Measurements from ENCODE around the gene MPZL3.

The MPZL3 gene

GRCh38 chr11:118221419-118221818, 30.7 kb downstream of the MPZL3 start:
- Histone ChIP-seq H2BK5ac (ENCODE audit: low read depth, low read length, poor library complexity, severe bottlenecking) (no peak overlapping the region), H3K4me3 (ENCODE audit: insufficient read depth in 1 of 2, low read depth in 1 of 2, low read length in 2 of 2) (no peak overlapping the region), H2BK120ac (ENCODE audit: low read depth, low read length) (no peak overlapping the region), H2AK5ac (ENCODE audit: low read length, severe bottlenecking) (no peak overlapping the region), H3K27me3 (ENCODE audit: control insufficient read depth in 1 of 2, insufficient read depth in 1 of 2, low read length in 2 of 2) (peaks cover 45 to 60% of the 10 kb centered on the region in 2 experiments), H3K4me1 (ENCODE audit: control insufficient read depth, insufficient read depth, low read depth, low read length) (no peaks in the 10 kb centered on the region), H2AFZ (ENCODE audit: low read depth, low read length) (no peak overlapping the region), H2BK12ac (ENCODE audit: low read length in 2 of 2) (no peak overlapping the region), H3K14ac (ENCODE audit: low read length in 2 of 2) (no peak overlapping the region), H3K9ac (ENCODE audit: low read length) (no peak overlapping the region), H2BK15ac (ENCODE audit: low read depth, poor library complexity, severe bottlenecking) (no peak overlapping the region), H3K23ac (ENCODE audit: low read length in 2 of 2) (no peak overlapping the region), H3K4ac (ENCODE audit: low read depth in 1 of 2, low read length in 2 of 2) (no peak overlapping the region), H3K18ac (ENCODE audit: low read depth in 1 of 2, low read length in 2 of 2) (no peak overlapping the region), H3K36me3 (ENCODE audit: control insufficient read depth in 1 of 2, insufficient read depth in 2 of 2, low read depth in 1 of 2, low read length in 2 of 2) (no peaks in the 10 kb centered on the region), H4K91ac (ENCODE audit: low read length) (no peak overlapping the region), H3K79me1 (replicated peaks; ENCODE audit: low read length, poor library complexity, severe bottlenecking) (no peaks in the 10 kb centered on the region), H3K9me3 (ENCODE audit: control insufficient read depth, low read length) (no peaks in the 10 kb centered on the region), H3K27ac (ENCODE audit: low read length, poor library complexity, severe bottlenecking) (no peak overlapping the region), H3K4me2 (ENCODE audit: low read length, poor library complexity, severe bottlenecking) (no peak overlapping the region), H4K8ac (ENCODE audit: low read length) (no peak overlapping the region)
- WGBS, result 93% methylated on average over 5 of the region's 5 CpGs
- DNase-seq, result no peak

GRCh38 chr11:118219732-118220131, 32.4 kb downstream of the MPZL3 start:
- peaks cover 41 to 72% of the 10 kb centered on the region in 2 experiments for H3K27me3 ChIP-seq (ENCODE audit: control insufficient read depth in 1 of 2, insufficient read depth in 1 of 2, low read length in 2 of 2)
- no peaks in the 10 kb centered on the region for H3K79me1 ChIP-seq (replicated peaks; ENCODE audit: low read length, poor library complexity, severe bottlenecking)
- no peak overlapping the region for H3K27ac ChIP-seq (ENCODE audit: low read length, poor library complexity, severe bottlenecking)
- H4K91ac ChIP-seq (ENCODE audit: low read length), result no peak overlapping the region
- H2BK15ac ChIP-seq (ENCODE audit: low read depth, poor library complexity, severe bottlenecking), result no peak overlapping the region
- H3K9me3 ChIP-seq (ENCODE audit: control insufficient read depth, low read length), result no peaks in the 10 kb centered on the region
- H2AK5ac ChIP-seq (ENCODE audit: low read length, severe bottlenecking), result no peak overlapping the region
- no peak overlapping the region for H4K8ac ChIP-seq (ENCODE audit: low read length)
- H3K4me1 ChIP-seq (ENCODE audit: control insufficient read depth, insufficient read depth, low read depth, low read length), result no peaks in the 10 kb centered on the region
- no peak overlapping the region for H3K14ac ChIP-seq (ENCODE audit: low read length in 2 of 2)
- H3K36me3 ChIP-seq (ENCODE audit: control insufficient read depth in 1 of 2, insufficient read depth in 2 of 2, low read depth in 1 of 2, low read length in 2 of 2), result no peaks in the 10 kb centered on the region
- H3K4me3 ChIP-seq (ENCODE audit: insufficient read depth in 1 of 2, low read depth in 1 of 2, low read length in 2 of 2), result no peak overlapping the region
- no peak overlapping the region for H3K18ac ChIP-seq (ENCODE audit: low read depth in 1 of 2, low read length in 2 of 2)
- no peak for DNase-seq
- H3K4ac ChIP-seq (ENCODE audit: low read depth in 1 of 2, low read length in 2 of 2), result no peak overlapping the region
- no peak overlapping the region for H3K4me2 ChIP-seq (ENCODE audit: low read length, poor library complexity, severe bottlenecking)
- no peak overlapping the region for H2AFZ ChIP-seq (ENCODE audit: low read depth, low read length)
- 82% methylated on average over 1 of the region's 1 CpG for WGBS
- H3K23ac ChIP-seq (ENCODE audit: low read length in 2 of 2), result no peak overlapping the region
- no peak overlapping the region for H2BK12ac ChIP-seq (ENCODE audit: low read length in 2 of 2)
- no peak overlapping the region for H3K9ac ChIP-seq (ENCODE audit: low read length)
- H2BK120ac ChIP-seq (ENCODE audit: low read depth, low read length), result no peak overlapping the region
- H2BK5ac ChIP-seq (ENCODE audit: low read depth, low read length, poor library complexity, severe bottlenecking), result no peak overlapping the region

GRCh38 chr11:118219244-118219643, 32.9 kb downstream of the MPZL3 start:
- H3K4me1 ChIP-seq (ENCODE audit: control insufficient read depth, insufficient read depth, low read depth, low read length), result no peaks in the 10 kb centered on the region

GRCh38 chr11:118217575-118217974, 34.6 kb downstream of the MPZL3 start:
- H2BK12ac ChIP-seq (ENCODE audit: low read length in 2 of 2), result no peak overlapping the region
- H2BK15ac ChIP-seq (ENCODE audit: low read depth, poor library complexity, severe bottlenecking), result no peak overlapping the region
- H3K27ac ChIP-seq (ENCODE audit: low read length, poor library complexity, severe bottlenecking), result no peak overlapping the region
- peaks cover 56 to 78% of the 10 kb centered on the region in 2 experiments for H3K27me3 ChIP-seq (ENCODE audit: control insufficient read depth in 1 of 2, insufficient read depth in 1 of 2, low read length in 2 of 2)
- H4K91ac ChIP-seq (ENCODE audit: low read length), result no peak overlapping the region
- no peak overlapping the region for H2AFZ ChIP-seq (ENCODE audit: low read depth, low read length)
- H3K9me3 ChIP-seq (ENCODE audit: control insufficient read depth, low read length), result no peaks in the 10 kb centered on the region
- H3K4me2 ChIP-seq (ENCODE audit: low read length, poor library complexity, severe bottlenecking), result no peak overlapping the region
- no peaks in the 10 kb centered on the region for H3K36me3 ChIP-seq (ENCODE audit: control insufficient read depth in 1 of 2, insufficient read depth in 2 of 2, low read depth in 1 of 2, low read length in 2 of 2)
- no CpG with 5 or more reads among the region's 3 CpGs for WGBS
- H3K23ac ChIP-seq (ENCODE audit: low read length in 2 of 2), result no peak overlapping the region
- H3K4ac ChIP-seq (ENCODE audit: low read depth in 1 of 2, low read length in 2 of 2), result no peak overlapping the region
- H3K14ac ChIP-seq (ENCODE audit: low read length in 2 of 2), result no peak overlapping the region
- no peak overlapping the region for H2AK5ac ChIP-seq (ENCODE audit: low read length, severe bottlenecking)
- H3K18ac ChIP-seq (ENCODE audit: low read depth in 1 of 2, low read length in 2 of 2), result no peak overlapping the region
- H3K79me1 ChIP-seq (replicated peaks; ENCODE audit: low read length, poor library complexity, severe bottlenecking), result no peaks in the 10 kb centered on the region
- H2BK5ac ChIP-seq (ENCODE audit: low read depth, low read length, poor library complexity, severe bottlenecking), result no peak overlapping the region
- no peak for DNase-seq
- no peaks in the 10 kb centered on the region for H3K4me1 ChIP-seq (ENCODE audit: control insufficient read depth, insufficient read depth, low read depth, low read length)
- no peak overlapping the region for H3K4me3 ChIP-seq (ENCODE audit: insufficient read depth in 1 of 2, low read depth in 1 of 2, low read length in 2 of 2)
- H3K9ac ChIP-seq (ENCODE audit: low read length), result no peak overlapping the region
- H4K8ac ChIP-seq (ENCODE audit: low read length), result no peak overlapping the region
- no peak overlapping the region for H2BK120ac ChIP-seq (ENCODE audit: low read depth, low read length)

More at GRCh38 chr11:118219244-118219643, 32.9 kb downstream of the MPZL3 start:
- Histone ChIP-seq H2BK5ac (ENCODE audit: low read depth, low read length, poor library complexity, severe bottlenecking) (no peak overlapping the region), H3K27ac (ENCODE audit: low read length, poor library complexity, severe bottlenecking) (no peak overlapping the region), H3K36me3 (ENCODE audit: control insufficient read depth in 1 of 2, insufficient read depth in 2 of 2, low read depth in 1 of 2, low read length in 2 of 2) (no peaks in the 10 kb centered on the region), H2BK15ac (ENCODE audit: low read depth, poor library complexity, severe bottlenecking) (no peak overlapping the region), H4K8ac (ENCODE audit: low read length) (no peak overlapping the region), H3K14ac (ENCODE audit: low read length in 2 of 2) (no peak overlapping the region), H3K27me3 (ENCODE audit: control insufficient read depth in 1 of 2, insufficient read depth in 1 of 2, low read length in 2 of 2) (peaks cover 45 to 72% of the 10 kb centered on the region in 2 experiments), H3K4ac (ENCODE audit: low read depth in 1 of 2, low read length in 2 of 2) (no peak overlapping the region), H3K79me1 (replicated peaks; ENCODE audit: low read length, poor library complexity, severe bottlenecking) (no peaks in the 10 kb centered on the region), H3K18ac (ENCODE audit: low read depth in 1 of 2, low read length in 2 of 2) (no peak overlapping the region), H3K4me3 (ENCODE audit: insufficient read depth in 1 of 2, low read depth in 1 of 2, low read length in 2 of 2) (no peak overlapping the region), H3K4me2 (ENCODE audit: low read length, poor library complexity, severe bottlenecking) (no peak overlapping the region), H4K91ac (ENCODE audit: low read length) (no peak overlapping the region), H2AK5ac (ENCODE audit: low read length, severe bottlenecking) (no peak overlapping the region), H2BK12ac (ENCODE audit: low read length in 2 of 2) (no peak overlapping the region), H3K23ac (ENCODE audit: low read length in 2 of 2) (no peak overlapping the region), H3K9me3 (ENCODE audit: control insufficient read depth, low read length) (no peaks in the 10 kb centered on the region), H2AFZ (ENCODE audit: low read depth, low read length) (no peak overlapping the region), H3K9ac (ENCODE audit: low read length) (no peak overlapping the region), H2BK120ac (ENCODE audit: low read depth, low read length) (no peak overlapping the region)
- no peak for DNase-seq

Measured in mesenchymal stem cell (in vitro differentiated cells and primary cell).